GM18502 (cell line): ENCODE measurements around the gene PLEKHG4B.
"Not testable (repeated sequence)": the region's sequence is repeated elsewhere in the genome, so short reads cannot be mapped to it uniquely, and the experiment has no call there.

Experiments
- ATAC-seq: cut with Tn5 transposase; IDR thresholded peaks from one replicate; pipeline ENCODE4 v1.9.1; 2021; ENCODE audit warnings: mild to moderate bottlenecking; ENCODE audit not compliant: unreplicated experiment, poor library complexity

The PLEKHG4B gene

GRCh38 chr5:164244-164643 is 72.3 kb downstream of the PLEKHG4B start:
- no peak for ATAC-seq

GRCh38 chr5:164783-165182 is 72.8 kb downstream of the PLEKHG4B start:
- ATAC-seq = not testable (repeated sequence)

GRCh38 chr5:166441-167372 is 74.7 kb downstream of the PLEKHG4B start:
- no peak for ATAC-seq

- no peak for ATAC-seq
These were observed 75.5 kb downstream of the PLEKHG4B start for GRCh38 chr5:167511-167910.

- ATAC-seq = no peak
These were observed 76.2 kb downstream of the PLEKHG4B start for GRCh38 chr5:167982-168660.

GRCh38 chr5:169071-169727 is 77.2 kb downstream of the PLEKHG4B start:
- ATAC-seq = no peak

- ATAC-seq = no peak
These were observed 77.7 kb downstream of the PLEKHG4B start for GRCh38 chr5:169728-170094.

- ATAC-seq = no peak
These were observed 79.2 kb downstream of the PLEKHG4B start for GRCh38 chr5:170971-171800.

- ATAC-seq = no peak
These were observed 79.9 kb downstream of the PLEKHG4B start for GRCh38 chr5:171801-172331.

- no peak for ATAC-seq
These were observed 80.5 kb downstream of the PLEKHG4B start for GRCh38 chr5:172421-172820.

- no peak for ATAC-seq
These were observed 80.9 kb downstream of the PLEKHG4B start for GRCh38 chr5:172841-173251.

- no peak for ATAC-seq
These were observed 81.7 kb downstream of the PLEKHG4B start for GRCh38 chr5:173392-174290.

GRCh38 chr5:174291-174600 is 82.3 kb downstream of the PLEKHG4B start:
- no peak for ATAC-seq

- no peak for ATAC-seq
These were observed 83.0 kb downstream of the PLEKHG4B start for GRCh38 chr5:174876-175465.

- no peak for ATAC-seq
These were observed 84.4 kb downstream of the PLEKHG4B start for GRCh38 chr5:176296-176823.

- no peak for ATAC-seq
These were observed 86.1 kb downstream of the PLEKHG4B start for GRCh38 chr5:178110-178509.

GRCh38 chr5:179401-179800 is 87.4 kb downstream of the PLEKHG4B start:
- no peak for ATAC-seq

GRCh38 chr5:180286-180918 is 88.4 kb downstream of the PLEKHG4B start:
- no peak for ATAC-seq
